Common myeloid progenitor, CD34-positive (primary cell): ENCODE measurements around the gene DDX20.

Source experiments
- CTCF ChIA-PET: fragments of 350-600 bp; sonication (Branson Sonifier 250); formaldehyde crosslinking; loops from one replicate; lab custom pipeline; 2021; ENCODE audit warnings: antibody characterized with exemption; lab: Charles Lee
- POLR2A ChIA-PET: fragments of 350-600 bp; sonication (Branson Sonifier 250); formaldehyde crosslinking; loops from one replicate; lab custom pipeline; 2021; ENCODE audit warnings: antibody characterized with exemption; lab: Charles Lee
- DNase-seq, 3 donors: peaks; one replicate each; pipeline versions ENCODE4 v3.0.0 to v3.0.0-alpha.2; 2013
- H3K27ac ChIP-seq, 2 experiments: 1 replicate in 1 of 2; 2 replicates in 1 of 2; pipeline ENCODE4 v1.7.0; 2013; ENCODE audit warnings: inconsistent platforms in 2 of 2, low read length in 2 of 2, mild to moderate bottlenecking in 2 of 2, low read depth in 1 of 2, moderate library complexity in 1 of 2; ENCODE audit not compliant: severe bottlenecking in 2 of 2, insufficient read depth in 1 of 2, poor library complexity in 1 of 2
- H3K27me3 ChIP-seq, 5 experiments: replicated peaks in 2 of 5; 1 replicate in 3 of 5; 2 replicates in 2 of 5; pipeline versions ENCODE4 v1.6.1 to v1.7.0; 2013; ENCODE audit warnings: low read length in 4 of 5, mild to moderate bottlenecking in 2 of 5, moderate library complexity in 2 of 5, inconsistent platforms in 1 of 5; ENCODE audit not compliant: insufficient read depth in 5 of 5, control insufficient read depth in 4 of 5
- H3K36me3 ChIP-seq, 4 experiments: 1 replicate in 2 of 4; 2 replicates in 2 of 4; pipeline versions ENCODE4 v1.6.1 to v1.7.0; 2013; ENCODE audit warnings: low read length in 3 of 4, control low read depth in 1 of 4, mild to moderate bottlenecking in 1 of 4; ENCODE audit not compliant: control insufficient read depth in 4 of 4, insufficient read depth in 4 of 4
- H3K4me1 ChIP-seq, 4 experiments: 1 replicate in 3 of 4; 2 replicates in 1 of 4; pipeline versions ENCODE4 v1.6.1 to v1.7.1; 2013; ENCODE audit warnings: low read length in 3 of 4, mild to moderate bottlenecking in 3 of 4, control low read depth in 1 of 4, inconsistent platforms in 1 of 4, moderate library complexity in 1 of 4; ENCODE audit not compliant: control insufficient read depth in 4 of 4, insufficient read depth in 4 of 4; ENCODE audit errors: control extremely low read depth in 1 of 4
- H3K4me3 ChIP-seq, 7 experiments: 1 replicate in 4 of 7; 2 replicates in 3 of 7; pipeline versions ENCODE4 v1.5.1 to v1.7.0; 2013; ENCODE audit warnings: mild to moderate bottlenecking in 7 of 7, low read length in 6 of 7, moderate library complexity in 6 of 7, inconsistent platforms in 2 of 7, low read depth in 2 of 7, control low read depth in 1 of 7; ENCODE audit not compliant: insufficient read depth in 4 of 7, control insufficient read depth in 1 of 7; ENCODE audit errors: extremely low read depth in 1 of 7
- H3K9me3 ChIP-seq, 5 experiments: 1 replicate in 4 of 5; 2 replicates in 1 of 5; pipeline versions ENCODE4 v1.6.1 to v1.7.1; 2013; ENCODE audit warnings: low read length in 4 of 5, mild to moderate bottlenecking in 2 of 5, inconsistent platforms in 1 of 5, low read depth in 1 of 5, moderate library complexity in 1 of 5; ENCODE audit not compliant: control insufficient read depth in 4 of 5, insufficient read depth in 2 of 5; ENCODE audit errors: control extremely low read depth in 1 of 5
- WGBS: methylation state at CpG from one replicate; pipeline ENCODE4 v1.1.5; 2013; ENCODE audit not compliant: insufficient coverage; 5-methylcytosine and 5-hydroxymethylcytosine counted together

Gene DDX20

DNA sequence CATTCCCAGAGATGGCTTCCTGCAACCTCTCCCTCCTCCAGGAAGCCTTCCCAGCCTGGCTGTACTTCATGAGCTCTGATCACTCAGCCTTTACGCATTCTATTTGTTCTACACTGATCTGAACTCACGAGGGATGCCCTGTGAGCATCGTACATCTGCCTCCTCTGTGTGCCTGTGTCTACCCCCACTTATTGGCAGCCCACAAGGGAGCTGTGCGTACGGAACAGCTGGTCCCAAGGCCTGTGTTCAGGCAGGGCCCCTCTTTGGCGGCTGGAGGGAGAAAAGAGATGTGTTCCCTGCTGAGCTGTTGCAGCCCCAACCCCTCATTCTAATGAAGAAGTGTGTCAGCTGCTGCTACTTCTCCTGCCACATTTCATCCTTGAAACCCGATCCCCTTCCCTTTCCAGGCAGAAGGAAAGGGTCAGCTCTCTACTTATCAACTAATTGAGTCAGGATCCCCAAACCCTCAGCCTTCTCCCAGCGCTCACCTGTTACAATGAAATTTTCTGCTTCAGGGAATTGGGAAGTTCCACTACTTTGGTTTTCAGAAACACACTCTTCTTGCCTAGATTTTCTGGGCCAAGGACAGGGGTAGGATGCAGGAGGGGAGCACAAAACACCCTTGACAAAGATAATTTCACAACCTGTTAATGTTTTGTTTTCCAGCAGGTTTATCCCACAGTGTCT lies 19.7 kb upstream of the DDX20 start:
- peaks cover 0 to 13% (median 5%) of the 10 kb centered on the region in 5 experiments for H3K27me3 ChIP-seq
- no peak overlapping the region for H3K4me3 ChIP-seq
- no peaks in the 10 kb centered on the region for H3K9me3 ChIP-seq
- H3K36me3 ChIP-seq: no peaks in the 10 kb centered on the region
- peaks cover 6 to 57% (median 48%) of the 10 kb centered on the region in 4 experiments for H3K4me1 ChIP-seq
- CTCF ChIA-PET: interaction anchor here (0.7 to 6.8 kb wide), 6 partner anchors 9 to 288 kb away, joined by 3 to 62 read pairs (median 32); partner anchors contain the start of gene DDX20
- no peak overlapping the region for H3K27ac ChIP-seq
- POLR2A ChIA-PET: interaction anchor here (0.9 kb wide), 1 partner anchor 19 kb away, joined by 3 read pairs; no protein-coding TSS in a partner anchor
- DNase-seq: no peak
- WGBS: 94% methylated on average over 8 of the region's 8 CpGs

GRCh38 chr1:111736548-111737215 lies 19.0 kb upstream of the DDX20 start:
- no peak for DNase-seq
- Histone ChIP-seq H3K27ac (no peak overlapping the region), H3K27me3 (peaks cover 0 to 20% (median 10%) of the 10 kb centered on the region in 5 experiments), H3K4me3 (no peak overlapping the region), H3K36me3 (no peaks in the 10 kb centered on the region), H3K4me1 (peaks cover 6 to 60% (median 48%) of the 10 kb centered on the region in 4 experiments), H3K9me3 (no peaks in the 10 kb centered on the region)
- ChIA-PET CTCF (interaction anchor here (0.7 to 6.8 kb wide), 8 partner anchors 10 to 289 kb away, joined by 3 to 62 read pairs (median 19); partner anchors contain the start of gene DDX20), POLR2A (interaction anchor here (0.6 to 0.9 kb wide), 2 partner anchors 18 to 23 kb away, joined by 3 read pairs; no protein-coding TSS in a partner anchor)
- WGBS: 58% methylated on average over 4 of the region's 4 CpGs

DNA sequence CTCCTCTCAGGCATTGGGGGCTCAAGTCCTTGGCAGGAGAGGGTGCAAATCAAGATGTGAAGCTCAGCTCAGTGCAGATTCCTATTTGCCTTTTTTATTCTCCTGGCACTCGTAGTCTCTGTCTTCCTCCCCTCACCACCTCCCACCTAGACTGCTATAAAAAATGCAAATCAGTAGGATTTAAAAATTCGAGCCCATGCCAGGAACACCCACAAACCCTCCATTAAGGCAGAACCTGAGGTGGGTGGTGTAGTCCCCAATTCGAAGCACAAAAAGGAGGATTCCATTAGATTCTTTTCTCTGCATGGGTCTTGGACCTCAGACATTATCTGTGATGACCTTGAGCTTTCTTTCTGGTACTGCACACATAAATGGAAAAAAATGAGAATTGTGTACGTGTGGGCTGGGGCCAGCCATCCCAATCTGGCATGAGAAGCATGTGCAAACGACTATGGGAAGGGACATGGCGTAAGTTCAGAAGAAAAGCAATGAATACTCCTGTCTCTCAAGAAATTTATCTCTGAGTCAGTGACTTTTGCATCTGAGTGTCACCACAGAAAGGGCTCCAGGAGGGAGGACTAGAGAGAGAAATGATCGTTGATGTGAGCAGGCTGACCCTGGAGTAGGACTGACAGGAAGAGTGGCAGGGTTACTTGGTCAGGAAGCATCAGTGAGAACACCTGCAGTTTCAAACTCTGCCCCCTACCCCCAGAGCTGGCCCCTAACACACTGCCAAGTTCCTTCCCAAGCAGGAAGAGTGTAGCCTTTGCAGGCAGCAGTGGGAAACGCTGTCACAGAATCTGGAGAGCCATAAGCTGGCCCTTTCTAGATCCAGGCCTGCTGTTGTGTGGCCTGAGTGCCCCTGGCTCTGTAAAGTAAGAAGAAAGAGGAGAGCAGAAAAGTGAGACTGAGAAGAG lies 18.2 kb upstream of the DDX20 start:
- peaks cover 0 to 27% (median 12%) of the 10 kb centered on the region in 5 experiments for H3K27me3 ChIP-seq
- H3K4me3 ChIP-seq: peak overlapping the region in 5 of 7 experiments; percentile 51 to 80 (median 70)
- peaks cover 6 to 64% (median 48%) of the 10 kb centered on the region in 4 experiments for H3K4me1 ChIP-seq
- H3K36me3 ChIP-seq: no peaks in the 10 kb centered on the region
- H3K9me3 ChIP-seq: no peaks in the 10 kb centered on the region
- POLR2A ChIA-PET: interaction anchor here (0.6 kb wide), 1 partner anchor 22 kb away, joined by 3 read pairs; no protein-coding TSS in a partner anchor
- CTCF ChIA-PET: interaction anchor here (1.0 to 6.8 kb wide), 9 partner anchors 9 to 260 kb away, joined by 3 to 62 read pairs (median 12); partner anchors contain the start of gene DDX20
- DNase-seq: peak in 1 of 3 donors; percentile 22
- H3K27ac ChIP-seq: no peak overlapping the region
- 46% methylated on average over 7 of the region's 8 CpGs for WGBS

GRCh38 chr1:111738133-111738435 lies 17.6 kb upstream of the DDX20 start:
- Histone ChIP-seq H3K27ac (no peak overlapping the region), H3K27me3 (peaks cover 0 to 27% (median 12%) of the 10 kb centered on the region in 5 experiments), H3K4me1 (peaks cover 6 to 64% (median 46%) of the 10 kb centered on the region in 4 experiments), H3K4me3 (peak overlapping the region; percentile 8 to 80 (median 64)), H3K36me3 (no peaks in the 10 kb centered on the region), H3K9me3 (no peaks in the 10 kb centered on the region)
- WGBS: 42% methylated on average over 6 of the region's 9 CpGs
- no peak for DNase-seq
- ChIA-PET POLR2A (no interaction called here), CTCF (interaction anchor here (1.0 to 6.8 kb wide), 7 partner anchors 9 to 89 kb away, joined by 4 to 62 read pairs (median 26); partner anchors contain the start of gene DDX20)

DNA sequence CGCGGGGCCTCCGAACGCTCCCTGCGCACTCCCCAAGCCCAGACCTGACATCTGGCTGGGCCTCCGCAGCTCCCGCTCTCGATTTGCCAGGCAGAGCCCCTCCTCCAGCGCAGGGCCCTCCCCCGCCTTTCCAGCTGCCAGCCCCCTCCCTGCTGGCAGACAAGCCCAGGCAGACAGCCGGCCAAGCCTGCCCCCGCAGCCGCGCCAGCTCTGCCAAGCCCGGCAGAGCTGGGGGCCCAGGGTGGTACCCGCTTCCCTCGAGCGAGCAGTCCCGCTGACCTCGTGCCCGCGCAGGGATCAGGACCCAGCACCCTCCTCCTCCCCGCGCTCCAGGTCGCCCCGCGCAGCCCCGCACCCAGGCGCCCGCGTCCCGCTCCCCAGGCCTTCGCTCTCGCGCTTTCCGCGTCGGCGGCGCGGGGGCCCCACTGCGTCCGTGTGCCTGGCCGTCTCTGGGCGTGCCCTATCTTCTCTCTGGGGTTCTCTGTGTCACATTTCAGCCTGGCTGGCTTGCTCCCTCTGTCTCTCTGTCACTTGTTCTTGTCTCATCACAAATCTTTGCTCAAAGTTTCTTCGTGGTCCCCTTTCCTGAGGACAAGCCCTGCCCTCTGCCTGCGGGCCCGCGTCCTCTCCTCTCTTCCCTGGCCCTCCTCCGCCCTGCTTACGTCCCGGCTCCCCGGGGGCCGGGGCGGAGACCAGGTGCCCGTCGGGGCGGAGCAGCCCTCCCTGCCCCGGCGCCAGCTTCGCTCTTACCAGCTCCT lies 17.1 kb upstream of the DDX20 start:
- no peaks in the 10 kb centered on the region for H3K9me3 ChIP-seq
- peaks cover 0 to 27% (median 12%) of the 10 kb centered on the region in 5 experiments for H3K27me3 ChIP-seq
- no peaks in the 10 kb centered on the region for H3K36me3 ChIP-seq
- peaks cover 4 to 64% (median 44%) of the 10 kb centered on the region in 4 experiments for H3K4me1 ChIP-seq
- peak overlapping the region in 1 of 2 experiments; percentile 30 for H3K27ac ChIP-seq
- ChIA-PET POLR2A (interaction anchor here (1.2 to 1.6 kb wide), 2 partner anchors 16 to 18 kb away, joined by 5 to 6 read pairs; partner anchors contain the start of gene DDX20), CTCF (interaction anchor here (1.0 to 6.8 kb wide), 9 partner anchors 8 to 257 kb away, joined by 3 to 62 read pairs (median 16); partner anchors contain the start of gene DDX20)
- peak overlapping the region; percentile 42 to 80 (median 64) for H3K4me3 ChIP-seq
- WGBS: under 1% methylated on average over 56 of the region's 61 CpGs
- peak; percentile 54 to 82 (median 77) for DNase-seq
